ENCODE measurements around the gene PTPRT.

GRCh38 chr20:42186337-42186736 lies 1003.4 kb downstream of the PTPRT start:
- no peak for TF ChIP-seq CTCF (conservative IDR thresholded peaks at IDR 0.05; ENCODE audit: low read depth, low read length)
- no peak for TF ChIP-seq EZH2 (IDR thresholded peaks at IDR 0.05; ENCODE audit: borderline replicate concordance, low read depth, low read length, poor library complexity, severe bottlenecking)
